ENCODE measurements around the gene DENND1C. TPM values are rescaled to one million over a fixed set of nuclear protein-coding genes. Genes with fewer than 3 reads are reported as not detected.

Gene DENND1C
- total RNA-seq, 1 experiment from 2014 or later: 0.11 TPM

DNA sequence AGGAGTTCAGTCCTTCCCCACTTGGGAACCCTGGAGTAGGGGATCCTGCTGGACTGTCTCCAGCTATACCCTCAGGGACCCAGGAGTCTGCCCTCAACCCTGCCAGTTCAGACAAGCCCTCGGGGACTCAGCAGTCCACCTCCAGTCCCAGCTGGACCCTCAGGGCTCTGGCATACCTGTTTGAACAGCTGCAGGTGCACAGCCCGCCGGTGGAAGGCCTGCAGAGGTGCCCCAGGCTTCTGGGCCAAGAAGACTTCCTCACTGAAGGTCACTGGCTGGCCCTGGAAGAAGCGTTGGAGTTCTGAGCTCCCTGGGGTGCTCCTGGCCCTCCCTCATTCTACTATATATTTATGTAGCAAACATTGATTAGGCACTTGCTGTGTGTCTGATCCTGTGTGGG, 8.9 kb downstream of the DENND1C start:
- H3K27me3 ChIP-seq (replicated peaks; ENCODE audit: insufficient read depth, low read depth, low read length, poor library complexity): peaks cover 4% of the 10 kb centered on the region
- peaks cover 5% of the 10 kb centered on the region for H3K4me1 ChIP-seq (ENCODE audit: insufficient read depth, low read length, poor library complexity, severe bottlenecking)
- H3K4me3 ChIP-seq (ENCODE audit: low read depth, low read length, poor library complexity, severe bottlenecking): no peak overlapping the region
- CTCF ChIA-PET: no interaction called here
- no peaks in the 10 kb centered on the region for H3K9me3 ChIP-seq (ENCODE audit: low read depth, low read length, poor library complexity, severe bottlenecking)
- H3K27ac ChIP-seq (ENCODE audit: low read depth, low read length, poor library complexity, severe bottlenecking): no peak overlapping the region
- H3K36me3 ChIP-seq (ENCODE audit: insufficient read depth, low read length, poor library complexity, severe bottlenecking): no peaks in the 10 kb centered on the region
- no TSS peak for BruUV-seq (replicated peaks)
- no peak for DNase-seq (ENCODE audit: low spot score)
- intact Hi-C loops (cut with micrococcal nuclease; ENCODE audit: unreplicated experiment): no loop called here
- TF ChIP-seq EZH2 (IDR thresholded peaks at IDR 0.05; ENCODE audit: borderline replicate concordance, low read depth, low read length, poor library complexity, severe bottlenecking): no peak
- TF ChIP-seq, protein P1, sequence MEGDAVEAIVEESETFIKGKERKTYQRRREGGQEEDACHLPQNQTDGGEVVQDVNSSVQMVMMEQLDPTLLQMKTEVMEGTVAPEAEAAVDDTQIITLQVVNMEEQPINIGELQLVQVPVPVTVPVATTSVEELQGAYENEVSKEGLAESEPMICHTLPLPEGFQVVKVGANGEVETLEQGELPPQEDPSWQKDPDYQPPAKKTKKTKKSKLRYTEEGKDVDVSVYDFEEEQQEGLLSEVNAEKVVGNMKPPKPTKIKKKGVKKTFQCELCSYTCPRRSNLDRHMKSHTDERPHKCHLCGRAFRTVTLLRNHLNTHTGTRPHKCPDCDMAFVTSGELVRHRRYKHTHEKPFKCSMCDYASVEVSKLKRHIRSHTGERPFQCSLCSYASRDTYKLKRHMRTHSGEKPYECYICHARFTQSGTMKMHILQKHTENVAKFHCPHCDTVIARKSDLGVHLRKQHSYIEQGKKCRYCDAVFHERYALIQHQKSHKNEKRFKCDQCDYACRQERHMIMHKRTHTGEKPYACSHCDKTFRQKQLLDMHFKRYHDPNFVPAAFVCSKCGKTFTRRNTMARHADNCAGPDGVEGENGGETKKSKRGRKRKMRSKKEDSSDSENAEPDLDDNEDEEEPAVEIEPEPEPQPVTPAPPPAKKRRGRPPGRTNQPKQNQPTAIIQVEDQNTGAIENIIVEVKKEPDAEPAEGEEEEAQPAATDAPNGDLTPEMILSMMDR (conservative IDR thresholded peaks at IDR 0.05; ENCODE audit: low read depth, low read length): no peak
- POLR2A ChIA-PET (ENCODE audit: low non-redundant PET): no interaction called here

DNA sequence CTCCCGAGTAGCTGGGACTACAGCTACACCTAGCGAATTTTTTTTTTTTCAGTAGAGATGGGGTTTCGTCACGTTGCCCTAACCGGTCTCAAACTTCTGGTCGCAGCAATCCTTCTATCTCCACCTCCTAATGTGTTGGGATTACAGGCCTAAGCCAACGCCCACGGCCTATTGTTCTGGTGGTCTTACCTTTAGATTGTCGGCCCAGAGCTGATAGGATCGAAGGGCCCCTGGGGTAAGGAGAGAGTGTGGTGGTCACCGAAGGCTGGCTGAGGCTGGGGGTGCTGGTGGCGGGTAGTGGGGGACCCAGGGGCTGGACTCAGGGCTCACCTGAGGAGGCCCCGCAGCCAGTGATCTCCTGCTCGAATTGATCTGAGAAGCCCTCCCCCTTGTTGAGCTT, 10.5 kb downstream of the DENND1C start:
- H3K9me3 ChIP-seq (ENCODE audit: low read depth, low read length, poor library complexity, severe bottlenecking): no peaks in the 10 kb centered on the region
- intact Hi-C loops (cut with micrococcal nuclease; ENCODE audit: unreplicated experiment): no loop called here
- peaks cover 5% of the 10 kb centered on the region for H3K4me1 ChIP-seq (ENCODE audit: insufficient read depth, low read length, poor library complexity, severe bottlenecking)
- CTCF ChIA-PET: interaction anchor here (0.5 kb wide), 1 partner anchor 1558 kb away, joined by 7 read pairs; no protein-coding TSS in a partner anchor
- no TSS peak for BruUV-seq (replicated peaks)
- peaks cover 4% of the 10 kb centered on the region for H3K27me3 ChIP-seq (replicated peaks; ENCODE audit: insufficient read depth, low read depth, low read length, poor library complexity)
- no peaks in the 10 kb centered on the region for H3K36me3 ChIP-seq (ENCODE audit: insufficient read depth, low read length, poor library complexity, severe bottlenecking)
- TF ChIP-seq, protein P1 (conservative IDR thresholded peaks at IDR 0.05; ENCODE audit: low read depth, low read length): no peak
- no peak for TF ChIP-seq EZH2 (IDR thresholded peaks at IDR 0.05; ENCODE audit: borderline replicate concordance, low read depth, low read length, poor library complexity, severe bottlenecking)
- H3K27ac ChIP-seq (ENCODE audit: low read depth, low read length, poor library complexity, severe bottlenecking): no peak overlapping the region
- DNase-seq (ENCODE audit: low spot score): no peak
- POLR2A ChIA-PET (ENCODE audit: low non-redundant PET): no interaction called here
- no peak overlapping the region for H3K4me3 ChIP-seq (ENCODE audit: low read depth, low read length, poor library complexity, severe bottlenecking)

DNA sequence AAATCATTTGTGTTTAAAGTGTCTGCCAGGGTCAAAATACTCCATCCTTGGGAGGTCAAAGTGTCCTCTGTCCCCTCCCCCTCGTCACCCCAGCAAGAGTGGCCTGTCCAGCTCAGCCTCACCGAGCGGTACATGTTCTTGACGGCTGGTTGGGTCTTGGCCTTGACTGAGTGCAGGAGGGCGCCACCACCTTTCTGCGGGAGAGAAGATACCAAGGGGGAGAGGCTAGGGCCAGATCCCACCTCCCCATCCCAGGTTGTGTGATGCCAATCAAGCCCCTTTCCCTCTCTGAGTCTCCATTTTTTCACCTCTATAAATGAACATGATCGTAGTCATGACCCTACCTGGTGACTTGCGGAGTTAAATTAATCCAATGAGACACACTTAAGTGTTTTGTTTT, 11.4 kb downstream of the DENND1C start:
- no peak for DNase-seq (ENCODE audit: low spot score)
- H3K4me3 ChIP-seq (ENCODE audit: low read depth, low read length, poor library complexity, severe bottlenecking): no peak overlapping the region
- no peaks in the 10 kb centered on the region for H3K36me3 ChIP-seq (ENCODE audit: insufficient read depth, low read length, poor library complexity, severe bottlenecking)
- CTCF ChIA-PET: no interaction called here
- H3K4me1 ChIP-seq (ENCODE audit: insufficient read depth, low read length, poor library complexity, severe bottlenecking): no peaks in the 10 kb centered on the region
- TF ChIP-seq, protein P1 (conservative IDR thresholded peaks at IDR 0.05; ENCODE audit: low read depth, low read length): no peak
- TF ChIP-seq EZH2 (IDR thresholded peaks at IDR 0.05; ENCODE audit: borderline replicate concordance, low read depth, low read length, poor library complexity, severe bottlenecking): no peak
- no peak overlapping the region for H3K27ac ChIP-seq (ENCODE audit: low read depth, low read length, poor library complexity, severe bottlenecking)
- POLR2A ChIA-PET (ENCODE audit: low non-redundant PET): no interaction called here
- no TSS peak for BruUV-seq (replicated peaks)
- H3K27me3 ChIP-seq (replicated peaks; ENCODE audit: insufficient read depth, low read depth, low read length, poor library complexity): peaks cover 4% of the 10 kb centered on the region
- intact Hi-C loops (cut with micrococcal nuclease; ENCODE audit: unreplicated experiment): no loop called here
- H3K9me3 ChIP-seq (ENCODE audit: low read depth, low read length, poor library complexity, severe bottlenecking): no peaks in the 10 kb centered on the region
